ENCODE results near the gene KCNK2. TPM values are rescaled to one million over a fixed set of nuclear protein-coding genes. Genes with fewer than 3 reads are reported as not detected.

Gene KCNK2
- total RNA-seq, 4 donors from 2014 or later = 1.4 to 8.2 (median 5.2) TPM

GRCh38 chr1:215256936-215257679 is 174.6 kb downstream of the KCNK2 start:
- Histone ChIP-seq H3K9me3 (no peaks in the 10 kb centered on the region), H3K27me3 (no peaks in the 10 kb centered on the region), H3K4me3 (no peak overlapping the region), H3K36me3 (no peaks in the 10 kb centered on the region), H3K27ac (no peak overlapping the region), H3K4me1 (no peaks in the 10 kb centered on the region)
- TF ChIP-seq EP300 (IDR thresholded peaks at IDR 0.05) (no peak), POLR2AphosphoS5 (IDR thresholded peaks at IDR 0.05) (no peak), CTCF (IDR thresholded peaks at IDR 0.05) (no peak), POLR2A (IDR thresholded peaks at IDR 0.05) (no peak)
- WGBS = 83% methylated on average over 3 of the region's 3 CpGs
- no peak for DNase-seq (ENCODE audit: low spot score in 2 of 2)

GRCh38 chr1:215260711-215261110 is 178.2 kb downstream of the KCNK2 start:
- no peaks in the 10 kb centered on the region for H3K27me3 ChIP-seq
- WGBS = 90% methylated on average over 5 of the region's 5 CpGs
- TF ChIP-seq POLR2AphosphoS5 (IDR thresholded peaks at IDR 0.05) = no peak
- TF ChIP-seq EP300 (IDR thresholded peaks at IDR 0.05) = no peak
- TF ChIP-seq CTCF (IDR thresholded peaks at IDR 0.05) = no peak
- no peak for TF ChIP-seq POLR2A (IDR thresholded peaks at IDR 0.05)
- DNase-seq (ENCODE audit: low spot score in 2 of 2) = no peak
- no peak overlapping the region for H3K4me3 ChIP-seq
- no peaks in the 10 kb centered on the region for H3K4me1 ChIP-seq
- no peaks in the 10 kb centered on the region for H3K9me3 ChIP-seq
- H3K36me3 ChIP-seq = no peaks in the 10 kb centered on the region
- no peak overlapping the region for H3K27ac ChIP-seq

- no peaks in the 10 kb centered on the region for H3K27me3 ChIP-seq
- WGBS = 69% methylated on average over 1 of the region's 1 CpG
- DNase-seq (ENCODE audit: low spot score in 2 of 2) = no peak
- no peaks in the 10 kb centered on the region for H3K4me1 ChIP-seq
- no peaks in the 10 kb centered on the region for H3K36me3 ChIP-seq
- H3K9me3 ChIP-seq = no peaks in the 10 kb centered on the region
- no peak overlapping the region for H3K4me3 ChIP-seq
- no peak overlapping the region for H3K27ac ChIP-seq
- TF ChIP-seq EP300 (IDR thresholded peaks at IDR 0.05) = no peak
- no peak for TF ChIP-seq POLR2AphosphoS5 (IDR thresholded peaks at IDR 0.05)
- no peak for TF ChIP-seq CTCF (IDR thresholded peaks at IDR 0.05)
- TF ChIP-seq POLR2A (IDR thresholded peaks at IDR 0.05) = no peak
These were observed 179.6 kb downstream of the KCNK2 start for GRCh38 chr1:215262106-215262505.

GRCh38 chr1:215263636-215264035 is 181.1 kb downstream of the KCNK2 start:
- WGBS = 88% methylated on average over 1 of the region's 1 CpG
- Histone ChIP-seq H3K4me1 (no peaks in the 10 kb centered on the region), H3K4me3 (no peak overlapping the region), H3K9me3 (no peaks in the 10 kb centered on the region), H3K36me3 (no peaks in the 10 kb centered on the region), H3K27me3 (no peaks in the 10 kb centered on the region), H3K27ac (no peak overlapping the region)
- TF ChIP-seq EP300 (IDR thresholded peaks at IDR 0.05) (no peak), CTCF (IDR thresholded peaks at IDR 0.05) (no peak)
- DNase-seq (ENCODE audit: low spot score in 2 of 2) = no peak

- no peak overlapping the region for H3K27ac ChIP-seq
- H3K4me3 ChIP-seq = no peak overlapping the region
- H3K36me3 ChIP-seq = no peaks in the 10 kb centered on the region
- no peaks in the 10 kb centered on the region for H3K9me3 ChIP-seq
- TF ChIP-seq POLR2AphosphoS5 (IDR thresholded peaks at IDR 0.05) (no peak), EP300 (IDR thresholded peaks at IDR 0.05) (no peak), CTCF (IDR thresholded peaks at IDR 0.05) (no peak), POLR2A (IDR thresholded peaks at IDR 0.05) (no peak)
- H3K4me1 ChIP-seq = no peaks in the 10 kb centered on the region
- 93% methylated on average over 3 of the region's 3 CpGs for WGBS
- no peaks in the 10 kb centered on the region for H3K27me3 ChIP-seq
- no peak for DNase-seq (ENCODE audit: low spot score in 2 of 2)
These were observed 182.1 kb downstream of the KCNK2 start for GRCh38 chr1:215264649-215265048.

Data from suprapubic skin (tissue), 4 donors.